ENCODE results near the gene GIT2. TPM values are rescaled to one million over a fixed set of nuclear protein-coding genes. Genes with fewer than 3 reads are reported as not detected.

GIT2 gene
- total RNA-seq, 1 donor from 2014 or later, result 43.0 TPM

DNA sequence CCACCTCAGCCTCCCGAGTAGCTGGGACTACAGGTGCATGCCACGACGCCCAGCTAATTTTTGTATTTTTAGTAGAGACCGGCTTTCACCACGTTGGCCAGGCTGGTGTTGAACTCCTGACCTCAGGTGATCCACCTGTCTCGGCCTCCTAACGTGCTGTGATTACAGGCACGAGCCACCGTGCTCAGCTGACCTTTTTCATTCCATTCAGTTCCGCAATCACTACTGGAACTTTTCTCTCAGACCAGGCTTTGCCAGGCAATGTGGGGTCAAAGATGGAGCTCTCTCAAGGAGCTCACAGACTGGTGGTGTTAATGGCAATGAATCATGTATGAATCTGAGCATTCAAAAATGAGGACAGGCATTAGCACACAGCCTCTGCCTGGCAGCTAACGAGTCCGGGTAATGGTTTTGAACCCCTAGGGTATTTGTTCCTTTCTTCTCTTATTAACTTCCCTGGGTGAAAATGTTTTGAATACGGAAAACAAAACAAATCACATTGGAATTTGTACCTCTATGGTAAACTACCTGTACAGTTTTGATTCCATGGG lies 105.5 kb downstream of the GIT2 start:
- DNase-seq (ENCODE audit: extremely low spot score in 2 of 2), result no peak
- H3K27me3 ChIP-seq, result no peaks in the 10 kb centered on the region
- H3K4me3 ChIP-seq, result no peak overlapping the region
- TF ChIP-seq, protein P1, sequence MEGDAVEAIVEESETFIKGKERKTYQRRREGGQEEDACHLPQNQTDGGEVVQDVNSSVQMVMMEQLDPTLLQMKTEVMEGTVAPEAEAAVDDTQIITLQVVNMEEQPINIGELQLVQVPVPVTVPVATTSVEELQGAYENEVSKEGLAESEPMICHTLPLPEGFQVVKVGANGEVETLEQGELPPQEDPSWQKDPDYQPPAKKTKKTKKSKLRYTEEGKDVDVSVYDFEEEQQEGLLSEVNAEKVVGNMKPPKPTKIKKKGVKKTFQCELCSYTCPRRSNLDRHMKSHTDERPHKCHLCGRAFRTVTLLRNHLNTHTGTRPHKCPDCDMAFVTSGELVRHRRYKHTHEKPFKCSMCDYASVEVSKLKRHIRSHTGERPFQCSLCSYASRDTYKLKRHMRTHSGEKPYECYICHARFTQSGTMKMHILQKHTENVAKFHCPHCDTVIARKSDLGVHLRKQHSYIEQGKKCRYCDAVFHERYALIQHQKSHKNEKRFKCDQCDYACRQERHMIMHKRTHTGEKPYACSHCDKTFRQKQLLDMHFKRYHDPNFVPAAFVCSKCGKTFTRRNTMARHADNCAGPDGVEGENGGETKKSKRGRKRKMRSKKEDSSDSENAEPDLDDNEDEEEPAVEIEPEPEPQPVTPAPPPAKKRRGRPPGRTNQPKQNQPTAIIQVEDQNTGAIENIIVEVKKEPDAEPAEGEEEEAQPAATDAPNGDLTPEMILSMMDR (IDR thresholded peaks at IDR 0.05), result no peak
- TF ChIP-seq POLR2AphosphoS5 (IDR thresholded peaks at IDR 0.05; ENCODE audit: insufficient read depth in 1 of 2, low read depth in 1 of 2) (no peak), POLR2A (IDR thresholded peaks at IDR 0.05) (no peak)
- H3K36me3 ChIP-seq, result no peaks in the 10 kb centered on the region
- intact Hi-C loops (cut with DNase I), result no loop called here
- no peaks in the 10 kb centered on the region for H3K9me3 ChIP-seq
- H3K27ac ChIP-seq, result no peak overlapping the region
- H3K4me1 ChIP-seq, result peaks cover 23% of the 10 kb centered on the region

DNA sequence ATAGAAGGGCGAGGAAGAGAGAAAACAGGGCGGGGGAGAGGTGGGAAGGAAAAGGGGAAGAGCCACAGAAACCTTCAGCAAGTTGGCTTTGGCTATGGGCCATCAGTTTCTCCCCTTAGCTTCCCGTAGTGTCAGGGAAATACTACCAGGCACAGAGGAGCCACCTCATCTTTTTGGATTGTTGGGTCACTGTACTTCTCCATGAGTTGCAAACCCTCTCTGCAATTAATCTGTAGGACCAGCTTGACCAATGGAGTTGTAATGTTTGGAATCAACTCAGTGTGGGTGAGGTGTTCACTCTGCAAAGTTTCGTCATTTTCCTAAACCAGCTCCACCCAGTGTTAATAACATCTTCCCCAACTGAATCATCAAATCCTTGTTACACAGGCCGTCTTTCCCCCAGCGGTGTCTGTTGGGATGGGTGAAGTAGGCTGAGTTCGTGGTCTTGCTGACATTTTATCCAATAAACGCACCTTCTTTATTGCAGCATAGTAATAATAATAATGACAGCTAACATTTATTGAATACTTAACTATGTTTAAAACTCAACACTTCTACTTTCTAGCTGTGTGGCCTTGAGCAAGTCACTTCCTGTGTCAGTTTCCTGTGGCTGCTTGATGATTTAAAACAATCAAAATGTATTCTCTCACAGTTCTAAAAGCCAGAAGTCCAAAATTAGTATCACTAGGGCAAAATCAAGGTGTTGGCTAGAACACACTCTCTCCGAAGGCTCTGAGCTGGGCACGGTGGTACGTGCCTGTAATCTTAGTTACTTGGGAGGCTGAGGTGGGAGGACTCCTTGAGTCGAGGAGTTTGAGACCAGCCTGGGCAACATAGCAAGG lies 107.8 kb downstream of the GIT2 start:
- intact Hi-C loops (cut with DNase I), result no loop called here
- H3K27me3 ChIP-seq, result no peaks in the 10 kb centered on the region
- H3K9me3 ChIP-seq, result no peaks in the 10 kb centered on the region
- no peak overlapping the region for H3K4me3 ChIP-seq
- H3K4me1 ChIP-seq, result peaks cover 23% of the 10 kb centered on the region
- H3K27ac ChIP-seq, result peak overlapping the region; percentile 62
- TF ChIP-seq, protein P1 (IDR thresholded peaks at IDR 0.05), result no peak
- peak in 1 of 2 donors; percentile 57 for TF ChIP-seq POLR2AphosphoS5 (IDR thresholded peaks at IDR 0.05; ENCODE audit: insufficient read depth in 1 of 2, low read depth in 1 of 2)
- H3K36me3 ChIP-seq, result no peaks in the 10 kb centered on the region
- DNase-seq (ENCODE audit: extremely low spot score in 2 of 2), result no peak

DNA sequence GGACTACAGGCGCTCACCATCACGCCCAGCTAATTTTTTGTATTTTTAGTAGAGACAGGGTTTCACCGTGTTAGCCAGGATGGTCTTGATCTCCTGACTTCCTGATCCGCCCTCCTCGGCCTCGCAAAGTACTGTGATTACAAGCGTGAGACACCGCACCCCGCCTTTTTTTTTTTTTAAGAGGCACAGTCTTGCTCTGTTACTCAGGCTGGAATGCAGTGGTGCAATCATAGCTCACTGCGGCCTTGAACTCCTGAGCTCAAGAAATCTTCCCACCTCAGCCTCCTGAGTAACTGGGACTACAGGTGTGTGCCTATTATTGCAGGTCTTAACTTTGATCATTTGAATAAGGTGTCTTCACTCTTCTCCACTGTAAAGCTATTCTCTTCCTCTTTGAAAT lies 110.6 kb downstream of the GIT2 start:
- Histone ChIP-seq H3K27me3 (no peaks in the 10 kb centered on the region), H3K4me1 (peaks cover 31% of the 10 kb centered on the region), H3K9me3 (no peaks in the 10 kb centered on the region), H3K27ac (no peak overlapping the region), H3K36me3 (no peaks in the 10 kb centered on the region), H3K4me3 (no peak overlapping the region)
- TF ChIP-seq POLR2AphosphoS5 (IDR thresholded peaks at IDR 0.05; ENCODE audit: insufficient read depth in 1 of 2, low read depth in 1 of 2) (peak in 1 of 2 donors; percentile 62), POLR2A (IDR thresholded peaks at IDR 0.05) (no peak)
- TF ChIP-seq, protein P1 (IDR thresholded peaks at IDR 0.05), result no peak
- no peak for DNase-seq (ENCODE audit: extremely low spot score in 2 of 2)
- intact Hi-C loops (cut with DNase I), result no loop called here

DNA sequence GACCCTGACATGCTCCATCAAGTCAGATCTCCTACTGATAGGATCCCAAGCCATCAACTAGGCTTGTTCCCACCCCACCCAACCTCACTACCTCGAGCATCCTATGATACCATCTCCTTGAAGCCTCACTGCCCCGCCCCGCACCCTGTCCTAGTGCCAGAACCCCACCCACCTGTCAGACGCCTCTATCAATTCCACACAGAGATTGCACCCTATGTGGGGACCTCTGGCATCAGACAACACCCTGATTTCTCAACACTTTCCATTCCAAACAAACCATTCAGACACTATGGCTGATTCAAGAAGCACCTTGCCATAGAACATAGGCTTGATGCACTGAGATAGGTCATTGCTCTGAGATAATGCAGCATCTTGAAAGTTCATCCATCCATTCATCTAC lies 112.7 kb downstream of the GIT2 start:
- no peaks in the 10 kb centered on the region for H3K9me3 ChIP-seq
- TF ChIP-seq, protein P1 (IDR thresholded peaks at IDR 0.05), result no peak
- TF ChIP-seq POLR2AphosphoS5 (IDR thresholded peaks at IDR 0.05; ENCODE audit: insufficient read depth in 1 of 2, low read depth in 1 of 2), result no peak
- TF ChIP-seq POLR2A (IDR thresholded peaks at IDR 0.05), result no peak
- peaks cover 32% of the 10 kb centered on the region for H3K4me1 ChIP-seq
- no peak overlapping the region for H3K27ac ChIP-seq
- H3K36me3 ChIP-seq, result no peaks in the 10 kb centered on the region
- H3K4me3 ChIP-seq, result no peak overlapping the region
- no peak for DNase-seq (ENCODE audit: extremely low spot score in 2 of 2)
- intact Hi-C loops (cut with DNase I), result no loop called here
- no peaks in the 10 kb centered on the region for H3K27me3 ChIP-seq

DNA sequence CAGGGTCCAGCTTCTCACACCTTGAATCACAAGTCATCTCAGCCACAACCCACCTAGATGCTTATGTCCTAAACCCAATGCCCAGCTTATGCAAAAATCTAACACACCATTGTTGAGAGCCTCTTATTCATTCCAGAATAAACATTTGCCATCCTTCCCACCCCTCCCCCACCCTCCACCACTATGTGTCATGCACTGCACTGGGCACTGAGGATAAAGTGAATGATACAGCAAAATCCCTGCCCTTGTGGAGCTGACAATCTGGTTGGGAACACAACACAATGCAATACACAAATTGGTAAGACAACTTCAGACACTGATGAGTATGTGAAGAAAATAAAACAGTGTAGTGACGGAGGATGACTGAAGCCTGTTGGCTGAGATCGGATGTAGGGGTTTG lies 114.4 kb downstream of the GIT2 start:
- H3K27ac ChIP-seq, result peak overlapping the region; percentile 54
- H3K4me1 ChIP-seq, result peaks cover 40% of the 10 kb centered on the region
- no peaks in the 10 kb centered on the region for H3K36me3 ChIP-seq
- no peak for DNase-seq (ENCODE audit: extremely low spot score in 2 of 2)
- H3K4me3 ChIP-seq, result no peak overlapping the region
- H3K9me3 ChIP-seq, result no peaks in the 10 kb centered on the region
- TF ChIP-seq, protein P1 (IDR thresholded peaks at IDR 0.05), result no peak
- no peak for TF ChIP-seq POLR2AphosphoS5 (IDR thresholded peaks at IDR 0.05; ENCODE audit: insufficient read depth in 1 of 2, low read depth in 1 of 2)
- no peak for TF ChIP-seq POLR2A (IDR thresholded peaks at IDR 0.05)
- intact Hi-C loops (cut with DNase I), result no loop called here
- no peaks in the 10 kb centered on the region for H3K27me3 ChIP-seq
